ENCODE data around the gene SLCO1B3.

SLCO1B3 gene

DNA sequence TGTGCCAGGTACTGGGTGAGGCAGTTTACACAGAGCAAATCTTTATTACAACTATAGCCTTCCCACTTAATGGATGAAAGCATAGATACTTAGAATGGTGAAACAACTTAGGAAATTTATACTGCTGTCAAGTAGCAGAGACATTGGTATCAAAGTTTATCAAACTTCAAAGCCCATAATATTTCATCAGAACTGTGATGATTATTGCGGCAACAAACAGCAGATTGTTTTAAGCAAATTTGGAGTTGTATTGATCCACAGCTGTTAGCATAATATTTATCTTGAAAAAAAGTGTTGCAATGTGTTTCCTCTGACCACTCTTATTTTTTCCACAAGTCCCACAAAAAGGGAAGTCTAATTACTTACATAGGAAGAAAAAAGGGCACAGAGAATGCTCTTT, 2.0 kb upstream of the SLCO1B3 start:
- Histone ChIP-seq H3K4me3 (ENCODE audit: low read length in 2 of 2) (no peak overlapping the region), H3K4me1 (ENCODE audit: control insufficient read depth, insufficient read depth, low read length) (no peaks in the 10 kb centered on the region), H3K9me3 (ENCODE audit: control insufficient read depth in 2 of 2, low read length in 2 of 2) (no peaks in the 10 kb centered on the region), H3K9ac (ENCODE audit: low read length in 2 of 2) (no peak overlapping the region), H3K27me3 (ENCODE audit: control insufficient read depth in 1 of 2, insufficient read depth in 2 of 2, low read length in 2 of 2) (no peaks in the 10 kb centered on the region), H3K36me3 (ENCODE audit: control insufficient read depth in 2 of 2, insufficient read depth in 2 of 2, low read length in 2 of 2) (no peaks in the 10 kb centered on the region), H3K27ac (ENCODE audit: low read length) (no peak overlapping the region)

DNA sequence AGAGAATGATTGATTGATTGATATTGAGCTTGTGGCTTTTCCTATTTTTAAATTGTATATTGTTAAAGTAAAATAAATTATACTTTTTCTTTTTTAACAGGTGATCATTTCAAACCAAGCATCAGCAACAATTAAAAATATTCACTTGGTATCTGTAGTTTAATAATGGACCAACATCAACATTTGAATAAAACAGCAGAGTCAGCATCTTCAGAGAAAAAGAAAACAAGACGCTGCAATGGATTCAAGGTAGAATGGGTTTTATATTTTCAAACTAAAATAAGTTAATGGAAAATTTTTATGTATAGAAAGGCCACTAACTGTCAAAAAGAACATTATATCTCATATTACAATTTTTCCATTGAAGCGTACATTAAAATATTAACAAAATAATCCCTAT, 5.1 kb downstream of the SLCO1B3 start:
- no peaks in the 10 kb centered on the region for H3K4me1 ChIP-seq (ENCODE audit: control insufficient read depth, insufficient read depth, low read length)
- H3K4me3 ChIP-seq (ENCODE audit: low read length in 2 of 2): no peak overlapping the region
- H3K27ac ChIP-seq (ENCODE audit: low read length): no peak overlapping the region
- H3K36me3 ChIP-seq (ENCODE audit: control insufficient read depth in 2 of 2, insufficient read depth in 2 of 2, low read length in 2 of 2): no peaks in the 10 kb centered on the region
- H3K9me3 ChIP-seq (ENCODE audit: control insufficient read depth in 2 of 2, low read length in 2 of 2): no peaks in the 10 kb centered on the region
- no peak overlapping the region for H3K9ac ChIP-seq (ENCODE audit: low read length in 2 of 2)
- no peaks in the 10 kb centered on the region for H3K27me3 ChIP-seq (ENCODE audit: control insufficient read depth in 1 of 2, insufficient read depth in 2 of 2, low read length in 2 of 2)

DNA sequence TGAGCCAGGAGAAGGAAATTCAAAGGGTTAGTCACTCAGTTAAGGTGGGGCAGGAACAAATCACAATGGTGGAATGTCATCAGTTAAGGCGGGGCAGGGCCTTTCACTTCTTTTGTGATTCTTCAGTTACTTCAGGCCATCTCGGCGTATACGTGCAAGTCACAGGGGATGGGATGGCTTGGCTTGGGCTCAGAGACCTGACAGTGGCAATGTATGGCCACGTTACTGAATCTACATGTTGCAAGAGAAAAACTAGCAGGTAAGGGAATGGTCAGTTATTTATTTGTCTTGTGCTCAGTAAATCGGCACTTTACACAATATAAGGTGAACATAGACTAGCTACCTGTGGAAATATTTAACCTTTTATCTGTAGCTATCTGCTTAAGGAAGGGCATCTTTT, 11.9 kb downstream of the SLCO1B3 start:
- Histone ChIP-seq H3K4me1 (ENCODE audit: control insufficient read depth, insufficient read depth, low read length) (no peaks in the 10 kb centered on the region), H3K36me3 (ENCODE audit: control insufficient read depth in 2 of 2, insufficient read depth in 2 of 2, low read length in 2 of 2) (no peaks in the 10 kb centered on the region), H3K9ac (ENCODE audit: low read length in 2 of 2) (no peak overlapping the region), H3K4me3 (ENCODE audit: low read length in 2 of 2) (no peak overlapping the region), H3K27me3 (ENCODE audit: control insufficient read depth in 1 of 2, insufficient read depth in 2 of 2, low read length in 2 of 2) (no peaks in the 10 kb centered on the region), H3K27ac (ENCODE audit: low read length) (no peak overlapping the region), H3K9me3 (ENCODE audit: control insufficient read depth in 2 of 2, low read length in 2 of 2) (no peaks in the 10 kb centered on the region)

DNA sequence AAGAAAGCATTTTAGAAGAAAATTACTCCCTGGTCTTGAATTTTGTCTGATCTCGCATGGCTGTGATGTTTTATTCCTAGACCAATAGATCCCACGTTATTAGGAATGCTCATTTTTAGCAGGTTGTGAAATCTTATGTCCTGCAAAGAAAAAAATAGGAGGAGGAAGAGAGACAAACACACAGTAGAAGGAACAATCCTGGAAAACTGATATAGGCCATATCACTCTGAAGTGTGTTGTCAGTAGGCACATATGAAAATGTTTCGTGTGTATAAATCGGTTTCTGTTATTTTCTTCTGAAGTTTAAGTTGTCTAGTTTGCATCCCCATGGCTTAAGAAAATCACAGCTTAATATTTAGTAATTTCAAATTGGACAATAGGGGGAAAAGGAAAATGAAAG, 12.4 kb downstream of the SLCO1B3 start:
- Histone ChIP-seq H3K4me3 (ENCODE audit: low read length in 2 of 2) (no peak overlapping the region), H3K4me1 (ENCODE audit: control insufficient read depth, insufficient read depth, low read length) (no peaks in the 10 kb centered on the region), H3K9ac (ENCODE audit: low read length in 2 of 2) (no peak overlapping the region), H3K9me3 (ENCODE audit: control insufficient read depth in 2 of 2, low read length in 2 of 2) (no peaks in the 10 kb centered on the region), H3K27me3 (ENCODE audit: control insufficient read depth in 1 of 2, insufficient read depth in 2 of 2, low read length in 2 of 2) (no peaks in the 10 kb centered on the region), H3K27ac (ENCODE audit: low read length) (no peak overlapping the region), H3K36me3 (ENCODE audit: control insufficient read depth in 2 of 2, insufficient read depth in 2 of 2, low read length in 2 of 2) (no peaks in the 10 kb centered on the region)

DNA sequence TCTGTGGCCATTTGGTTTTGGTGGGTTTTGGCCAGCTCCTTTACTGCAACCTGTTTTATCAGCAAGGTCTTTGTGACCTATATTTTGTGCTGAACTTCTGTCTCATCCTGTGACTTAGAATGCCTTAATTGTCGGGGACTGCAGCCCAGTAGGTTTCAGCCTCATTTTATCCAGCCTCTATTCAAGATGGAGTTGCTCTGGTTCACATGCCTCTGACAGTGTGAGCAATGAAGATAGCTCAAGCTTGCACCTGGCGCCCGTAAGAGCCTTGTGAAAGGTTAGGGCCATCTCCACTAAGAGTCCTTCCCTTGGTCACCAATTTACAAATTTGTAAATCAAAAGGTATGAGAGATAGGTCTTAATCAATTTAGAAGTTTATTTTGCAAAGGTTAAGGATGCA, 19.4 kb downstream of the SLCO1B3 start:
- no peaks in the 10 kb centered on the region for H3K4me1 ChIP-seq (ENCODE audit: control insufficient read depth, insufficient read depth, low read length)
- H3K27ac ChIP-seq (ENCODE audit: low read length): no peak overlapping the region
- no peaks in the 10 kb centered on the region for H3K36me3 ChIP-seq (ENCODE audit: control insufficient read depth in 2 of 2, insufficient read depth in 2 of 2, low read length in 2 of 2)

DNA sequence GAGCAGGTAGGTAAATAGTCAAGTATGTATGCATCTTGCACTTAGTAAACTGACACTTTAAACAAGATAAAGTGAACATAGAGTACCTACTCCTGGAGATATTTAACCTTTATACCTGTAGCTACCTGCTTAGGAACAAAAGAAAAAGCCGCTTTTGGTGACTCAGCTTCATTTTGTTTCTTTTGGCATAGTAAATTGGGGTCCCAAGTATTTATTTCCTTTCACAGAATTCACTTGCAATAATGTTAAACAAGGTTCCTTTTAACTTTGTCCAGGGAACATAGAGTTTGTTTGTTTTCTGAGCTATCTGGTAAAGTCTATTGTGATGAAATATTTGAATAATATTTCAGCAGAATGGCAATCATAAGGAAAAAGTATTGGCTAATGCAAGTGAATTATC, 20.0 kb downstream of the SLCO1B3 start:
- H3K27me3 ChIP-seq (ENCODE audit: control insufficient read depth in 1 of 2, insufficient read depth in 2 of 2, low read length in 2 of 2): no peaks in the 10 kb centered on the region
- no peak overlapping the region for H3K4me3 ChIP-seq (ENCODE audit: low read length in 2 of 2)
- no peaks in the 10 kb centered on the region for H3K9me3 ChIP-seq (ENCODE audit: control insufficient read depth in 2 of 2, low read length in 2 of 2)
- H3K4me1 ChIP-seq (ENCODE audit: control insufficient read depth, insufficient read depth, low read length): no peaks in the 10 kb centered on the region
- H3K9ac ChIP-seq (ENCODE audit: low read length in 2 of 2): no peak overlapping the region
- no peaks in the 10 kb centered on the region for H3K36me3 ChIP-seq (ENCODE audit: control insufficient read depth in 2 of 2, insufficient read depth in 2 of 2, low read length in 2 of 2)
- no peak overlapping the region for H3K27ac ChIP-seq (ENCODE audit: low read length)

More for the DNA sequence above, 19.4 kb downstream of the SLCO1B3 start:
- Histone ChIP-seq H3K4me3 (ENCODE audit: low read length in 2 of 2) (no peak overlapping the region), H3K9ac (ENCODE audit: low read length in 2 of 2) (no peak overlapping the region), H3K27me3 (ENCODE audit: control insufficient read depth in 1 of 2, insufficient read depth in 2 of 2, low read length in 2 of 2) (no peaks in the 10 kb centered on the region), H3K9me3 (ENCODE audit: control insufficient read depth in 2 of 2, low read length in 2 of 2) (no peaks in the 10 kb centered on the region)

DNA sequence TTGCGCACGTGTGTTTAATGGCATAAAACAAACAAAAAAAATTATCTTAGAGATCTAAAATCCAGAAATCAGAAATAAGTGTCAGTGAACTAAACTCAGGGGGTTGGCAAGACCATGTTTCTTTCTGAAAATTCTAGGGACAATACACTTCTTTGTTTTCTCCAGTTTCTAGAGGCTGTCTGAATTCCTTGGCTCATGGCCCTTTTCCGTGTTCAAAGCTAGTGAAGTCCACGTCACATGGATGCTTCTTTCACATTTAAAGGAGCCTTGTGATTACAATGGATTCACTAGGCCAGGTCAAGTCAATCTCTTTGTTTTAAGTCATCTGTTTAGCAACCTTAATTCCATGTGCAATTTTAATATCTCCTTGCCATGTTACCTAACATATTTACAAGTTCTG, 22.4 kb downstream of the SLCO1B3 start:
- no peaks in the 10 kb centered on the region for H3K36me3 ChIP-seq (ENCODE audit: control insufficient read depth in 2 of 2, insufficient read depth in 2 of 2, low read length in 2 of 2)

DNA sequence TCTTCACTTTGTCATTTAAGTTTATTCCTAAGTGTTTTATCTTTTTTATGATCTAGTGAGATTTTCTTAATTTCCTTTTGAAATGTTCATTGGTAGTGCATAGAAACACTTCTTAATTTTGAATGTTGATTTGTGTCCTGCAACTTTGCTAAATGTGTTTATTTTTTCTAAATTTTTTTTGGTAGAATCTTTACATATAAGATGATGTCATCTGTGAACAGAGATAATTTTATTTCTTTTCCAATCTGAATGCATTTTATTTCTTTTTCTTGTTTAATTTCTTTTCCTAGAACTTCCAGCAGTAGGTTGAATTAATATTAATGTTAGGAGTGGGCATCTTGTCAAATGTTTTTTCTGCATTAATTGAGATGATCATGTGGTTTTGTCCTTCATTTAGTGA, 42.1 kb downstream of the SLCO1B3 start:
- H3K36me3 ChIP-seq (ENCODE audit: control insufficient read depth in 2 of 2, insufficient read depth in 2 of 2, low read length in 2 of 2): no peaks in the 10 kb centered on the region
- no peak overlapping the region for H3K4me3 ChIP-seq (ENCODE audit: low read length in 2 of 2)
- no peaks in the 10 kb centered on the region for H3K4me1 ChIP-seq (ENCODE audit: control insufficient read depth, insufficient read depth, low read length)
- no peaks in the 10 kb centered on the region for H3K9me3 ChIP-seq (ENCODE audit: control insufficient read depth in 2 of 2, low read length in 2 of 2)
- H3K9ac ChIP-seq (ENCODE audit: low read length in 2 of 2): no peak overlapping the region
- H3K27ac ChIP-seq (ENCODE audit: low read length): no peak overlapping the region
- H3K27me3 ChIP-seq (ENCODE audit: control insufficient read depth in 1 of 2, insufficient read depth in 2 of 2, low read length in 2 of 2): no peaks in the 10 kb centered on the region

More for the DNA sequence above, 22.4 kb downstream of the SLCO1B3 start:
- no peak overlapping the region for H3K4me3 ChIP-seq (ENCODE audit: low read length in 2 of 2)
- no peaks in the 10 kb centered on the region for H3K27me3 ChIP-seq (ENCODE audit: control insufficient read depth in 1 of 2, insufficient read depth in 2 of 2, low read length in 2 of 2)
- no peak overlapping the region for H3K27ac ChIP-seq (ENCODE audit: low read length)
- no peaks in the 10 kb centered on the region for H3K9me3 ChIP-seq (ENCODE audit: control insufficient read depth in 2 of 2, low read length in 2 of 2)
- no peaks in the 10 kb centered on the region for H3K4me1 ChIP-seq (ENCODE audit: control insufficient read depth, insufficient read depth, low read length)
- H3K9ac ChIP-seq (ENCODE audit: low read length in 2 of 2): no peak overlapping the region

DNA sequence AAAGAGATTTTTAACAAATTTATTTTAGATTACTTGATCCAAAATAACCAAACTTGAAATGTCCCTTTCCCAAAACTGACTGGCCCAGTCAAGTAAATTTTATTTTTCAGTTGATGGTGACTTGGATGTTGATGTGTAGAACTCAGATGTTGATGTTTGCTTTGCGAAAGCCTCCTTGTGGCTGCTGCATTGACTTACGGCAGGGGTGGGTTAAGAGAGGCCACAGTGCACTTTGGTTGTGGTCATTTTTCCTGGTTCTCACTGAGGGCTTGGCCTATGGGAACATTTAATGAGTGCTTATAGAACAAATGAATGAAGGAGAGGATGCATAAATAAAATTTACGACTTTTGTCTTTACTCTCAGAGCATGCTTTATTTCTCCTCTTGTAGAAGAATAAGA, 52.6 kb downstream of the SLCO1B3 start:
- H3K27ac ChIP-seq (ENCODE audit: low read length): no peak overlapping the region
- H3K4me3 ChIP-seq (ENCODE audit: low read length in 2 of 2): no peak overlapping the region
- no peaks in the 10 kb centered on the region for H3K4me1 ChIP-seq (ENCODE audit: control insufficient read depth, insufficient read depth, low read length)
- no peak overlapping the region for H3K9ac ChIP-seq (ENCODE audit: low read length in 2 of 2)
- no peaks in the 10 kb centered on the region for H3K36me3 ChIP-seq (ENCODE audit: control insufficient read depth in 2 of 2, insufficient read depth in 2 of 2, low read length in 2 of 2)
- no peaks in the 10 kb centered on the region for H3K27me3 ChIP-seq (ENCODE audit: control insufficient read depth in 1 of 2, insufficient read depth in 2 of 2, low read length in 2 of 2)
- H3K9me3 ChIP-seq (ENCODE audit: control insufficient read depth in 2 of 2, low read length in 2 of 2): no peaks in the 10 kb centered on the region

DNA sequence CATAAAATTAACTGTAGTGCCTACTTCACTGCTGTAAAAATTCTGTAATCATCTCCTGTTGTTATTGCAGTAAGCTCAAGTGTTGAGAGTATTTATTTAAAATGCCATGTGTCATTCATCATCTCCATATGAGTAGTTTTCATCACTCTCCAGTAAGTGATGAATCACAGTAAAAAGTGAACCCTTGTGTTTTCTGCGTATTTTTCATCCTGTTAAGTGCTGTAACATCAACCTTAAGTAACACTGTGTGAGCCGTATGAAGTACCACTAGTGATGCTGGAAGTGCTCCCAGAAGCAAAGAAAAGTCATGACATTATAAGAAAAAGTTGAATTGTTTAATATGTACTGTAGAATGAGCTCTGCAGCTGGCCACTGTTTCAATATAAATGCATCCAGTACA, 55.4 kb downstream of the SLCO1B3 start:
- no peaks in the 10 kb centered on the region for H3K9me3 ChIP-seq (ENCODE audit: control insufficient read depth in 2 of 2, low read length in 2 of 2)
- no peaks in the 10 kb centered on the region for H3K4me1 ChIP-seq (ENCODE audit: control insufficient read depth, insufficient read depth, low read length)
- no peak overlapping the region for H3K9ac ChIP-seq (ENCODE audit: low read length in 2 of 2)
- no peak overlapping the region for H3K27ac ChIP-seq (ENCODE audit: low read length)
- no peaks in the 10 kb centered on the region for H3K27me3 ChIP-seq (ENCODE audit: control insufficient read depth in 1 of 2, insufficient read depth in 2 of 2, low read length in 2 of 2)
- no peaks in the 10 kb centered on the region for H3K36me3 ChIP-seq (ENCODE audit: control insufficient read depth in 2 of 2, insufficient read depth in 2 of 2, low read length in 2 of 2)
- no peak overlapping the region for H3K4me3 ChIP-seq (ENCODE audit: low read length in 2 of 2)

DNA sequence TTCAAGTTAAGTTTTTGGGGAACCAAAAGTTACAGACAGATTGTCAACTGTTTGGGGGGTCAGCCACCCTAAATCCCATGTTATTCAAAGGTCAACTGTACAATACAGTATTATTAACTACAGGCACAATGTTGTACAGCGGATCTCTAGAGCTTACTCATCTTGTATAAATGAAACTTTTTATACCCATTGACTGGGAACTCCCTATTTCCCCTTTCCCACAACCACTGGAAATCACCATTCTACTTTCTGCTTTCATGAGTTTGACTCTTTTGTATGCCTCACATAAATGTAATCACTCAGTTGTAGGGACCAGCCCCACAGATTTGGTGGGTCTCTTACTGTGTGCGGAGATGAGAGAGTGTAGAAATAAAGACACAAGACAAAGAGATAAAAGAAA, 57.8 kb downstream of the SLCO1B3 start:
- no peaks in the 10 kb centered on the region for H3K4me1 ChIP-seq (ENCODE audit: control insufficient read depth, insufficient read depth, low read length)
- no peak overlapping the region for H3K27ac ChIP-seq (ENCODE audit: low read length)
- H3K9me3 ChIP-seq (ENCODE audit: control insufficient read depth in 2 of 2, low read length in 2 of 2): no peaks in the 10 kb centered on the region
- no peaks in the 10 kb centered on the region for H3K27me3 ChIP-seq (ENCODE audit: control insufficient read depth in 1 of 2, insufficient read depth in 2 of 2, low read length in 2 of 2)
- H3K4me3 ChIP-seq (ENCODE audit: low read length in 2 of 2): no peak overlapping the region
- no peak overlapping the region for H3K9ac ChIP-seq (ENCODE audit: low read length in 2 of 2)
- H3K36me3 ChIP-seq (ENCODE audit: control insufficient read depth in 2 of 2, insufficient read depth in 2 of 2, low read length in 2 of 2): no peaks in the 10 kb centered on the region

DNA sequence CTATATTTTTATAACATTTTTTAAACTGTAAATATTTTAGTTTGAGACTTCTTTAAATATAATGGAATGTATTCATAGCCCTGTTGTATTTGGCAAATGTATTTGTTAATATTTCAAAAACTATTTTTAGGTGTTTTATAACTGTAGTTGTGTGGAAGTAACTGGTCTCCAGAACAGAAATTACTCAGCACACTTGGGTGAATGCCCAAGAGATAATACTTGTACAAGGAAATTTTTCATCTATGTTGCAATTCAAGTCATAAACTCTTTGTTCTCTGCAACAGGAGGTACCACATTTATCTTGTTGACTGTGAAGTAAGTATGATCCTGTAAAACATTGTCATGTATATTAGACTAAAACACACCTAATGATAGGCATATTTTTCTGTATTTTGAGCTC, 72.8 kb downstream of the SLCO1B3 start:
- no peaks in the 10 kb centered on the region for H3K9me3 ChIP-seq (ENCODE audit: control insufficient read depth in 2 of 2, low read length in 2 of 2)
- H3K9ac ChIP-seq (ENCODE audit: low read length in 2 of 2): no peak overlapping the region
- no peak overlapping the region for H3K27ac ChIP-seq (ENCODE audit: low read length)
- H3K27me3 ChIP-seq (ENCODE audit: control insufficient read depth in 1 of 2, insufficient read depth in 2 of 2, low read length in 2 of 2): no peaks in the 10 kb centered on the region
- H3K4me3 ChIP-seq (ENCODE audit: low read length in 2 of 2): no peak overlapping the region
- no peaks in the 10 kb centered on the region for H3K36me3 ChIP-seq (ENCODE audit: control insufficient read depth in 2 of 2, insufficient read depth in 2 of 2, low read length in 2 of 2)
- no peaks in the 10 kb centered on the region for H3K4me1 ChIP-seq (ENCODE audit: control insufficient read depth, insufficient read depth, low read length)
